Prostate gland (tissue), 2 donors: ENCODE measurements around the gene DHDH.

Source experiments
- CTCF ChIP-seq, 4 experiments: fragments of 200-600 bp in 2 of 4; fragments of 450-650 bp in 2 of 4; sonication (generic) in 2 of 4; IDR thresholded peaks; 1 replicate in 3 of 4; 2 replicates in 1 of 4; pipeline ENCODE4 v1.5.1; 2016 to 2019; ENCODE audit warnings: antibody characterized with exemption in 4 of 4, mild to moderate bottlenecking in 2 of 4, moderate library complexity in 2 of 4
- POLR2A ChIP-seq: fragments of 450-650 bp; IDR thresholded peaks from one replicate; pipeline ENCODE4 v1.6.1; 2016; ENCODE audit warnings: antibody characterized with exemption, mild to moderate bottlenecking
- POLR2AphosphoS5 ChIP-seq: sonication (generic); formaldehyde crosslinking; IDR thresholded peaks from one replicate; pipeline ENCODE4 v1.6.1; 2017; ENCODE audit warnings: antibody characterized with exemption

GRCh38 chr19:48961051-48961649, 27.7 kb downstream of the DHDH start:
- TF ChIP-seq POLR2A, result no peak
- no peak for TF ChIP-seq CTCF (IDR thresholded peaks at IDR 0.05)
- TF ChIP-seq POLR2AphosphoS5, result no peak
